NCI-H2081 (cell line): ENCODE results near the gene MORF4L2.
"Not testable (repeated sequence)": the region's sequence is repeated elsewhere in the genome, so short reads cannot be mapped to it uniquely, and the experiment has no call there.

ENCODE experiments used
- DNase-seq, 2 experiments: peaks; one replicate each; lab custom pipeline; 2025; lab: John Stamatoyannopoulos, UW

The MORF4L2 gene

DNA sequence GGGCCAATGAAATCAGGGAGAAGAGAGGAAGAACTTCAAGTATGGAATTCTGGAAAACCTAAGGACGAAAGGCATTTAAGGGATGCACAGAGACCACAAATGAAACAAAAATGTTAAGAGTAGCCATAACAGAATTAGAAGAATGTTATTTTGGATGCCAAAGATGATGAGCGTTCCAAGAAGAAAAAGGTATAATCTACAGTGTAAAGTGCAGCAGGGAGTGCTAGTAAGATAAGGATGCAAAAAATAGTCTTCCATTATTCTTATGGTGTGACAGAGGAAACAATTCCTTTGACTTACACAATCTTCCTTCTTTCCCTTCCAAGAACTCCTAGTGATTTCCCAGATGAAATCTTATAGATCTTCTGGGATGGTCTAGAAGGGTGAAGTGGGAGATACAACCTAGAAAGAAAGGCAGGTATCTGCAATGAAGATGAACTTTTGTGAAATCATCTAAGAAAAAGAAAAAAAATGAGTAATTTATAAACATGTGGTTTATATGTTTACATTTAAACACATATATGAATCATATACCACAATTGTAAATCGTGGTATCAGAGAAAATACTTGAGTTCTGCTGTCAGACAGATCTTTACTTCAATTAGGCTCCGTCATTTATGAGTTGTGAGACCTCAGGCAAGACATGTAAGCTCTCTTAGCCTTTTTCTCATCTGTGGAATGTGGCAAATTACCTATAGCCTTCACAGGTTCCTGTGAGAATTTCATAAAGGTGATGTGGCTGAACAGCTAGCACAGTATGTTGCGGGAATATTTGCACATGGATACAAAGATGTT is 8.1 kb downstream of the MORF4L2 start:
- no peak for DNase-seq

DNA sequence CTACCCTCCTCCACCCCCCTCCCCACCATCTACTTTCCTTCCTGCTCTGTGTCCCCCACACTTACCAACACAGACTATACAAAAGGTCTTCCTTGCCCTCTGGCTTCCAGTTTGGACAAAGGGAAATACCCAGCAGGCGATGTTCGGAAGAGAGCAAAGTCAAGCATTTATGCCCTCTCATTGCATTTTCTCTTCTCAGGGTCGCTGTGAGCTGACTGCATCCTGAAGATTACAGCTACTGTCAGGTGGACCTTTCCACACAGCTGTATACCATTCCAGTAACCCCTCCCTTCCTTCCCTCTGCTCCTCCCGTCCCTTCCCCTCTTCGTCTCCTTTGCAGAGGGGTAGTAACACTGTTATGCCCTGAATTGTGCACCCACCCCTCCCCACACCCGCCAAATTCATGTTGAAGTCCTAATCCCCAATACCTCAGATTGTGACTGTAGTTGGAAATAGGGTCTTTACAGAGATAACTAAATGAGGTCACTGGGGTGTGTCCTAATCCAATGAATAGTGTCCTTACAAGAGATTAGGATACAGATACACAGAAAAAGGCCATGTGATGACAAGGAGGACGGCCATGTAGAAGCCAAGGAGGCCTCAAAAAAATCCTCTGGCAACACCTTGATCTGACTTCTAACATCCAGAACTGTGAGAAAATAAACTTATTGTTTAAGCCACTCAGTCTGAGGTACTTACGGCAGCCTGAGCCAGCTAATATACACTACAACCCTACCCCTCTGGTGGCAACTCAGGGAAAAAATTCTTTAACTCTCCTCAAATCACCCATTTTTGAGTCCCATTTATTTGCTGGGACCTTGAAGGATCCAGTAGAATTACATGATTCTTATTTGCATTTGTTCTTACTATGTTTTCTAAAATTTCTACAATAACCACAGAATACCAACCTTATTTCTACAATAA is 11.7 kb downstream of the MORF4L2 start:
- DNase-seq, result no peak

DNA sequence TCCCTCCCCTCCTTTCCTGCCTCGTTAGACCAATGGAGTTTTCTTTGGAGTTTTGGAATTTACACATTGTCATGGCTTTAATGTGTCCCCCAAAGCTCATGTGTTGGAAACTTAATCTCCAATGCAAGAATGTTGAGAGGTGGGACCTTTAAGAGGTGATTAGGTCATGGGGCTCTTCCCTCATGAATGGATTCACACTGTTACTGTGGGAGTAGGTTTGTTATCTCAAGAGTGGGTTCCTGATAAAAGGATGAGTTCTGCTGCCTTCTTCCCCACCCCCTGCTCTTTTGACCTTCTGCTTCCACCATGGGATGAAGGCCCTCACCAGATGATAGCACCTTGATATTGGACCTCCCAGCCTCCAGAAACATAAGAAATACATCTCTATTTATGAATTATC is 16.8 kb downstream of the MORF4L2 start:
- no peak for DNase-seq

DNA sequence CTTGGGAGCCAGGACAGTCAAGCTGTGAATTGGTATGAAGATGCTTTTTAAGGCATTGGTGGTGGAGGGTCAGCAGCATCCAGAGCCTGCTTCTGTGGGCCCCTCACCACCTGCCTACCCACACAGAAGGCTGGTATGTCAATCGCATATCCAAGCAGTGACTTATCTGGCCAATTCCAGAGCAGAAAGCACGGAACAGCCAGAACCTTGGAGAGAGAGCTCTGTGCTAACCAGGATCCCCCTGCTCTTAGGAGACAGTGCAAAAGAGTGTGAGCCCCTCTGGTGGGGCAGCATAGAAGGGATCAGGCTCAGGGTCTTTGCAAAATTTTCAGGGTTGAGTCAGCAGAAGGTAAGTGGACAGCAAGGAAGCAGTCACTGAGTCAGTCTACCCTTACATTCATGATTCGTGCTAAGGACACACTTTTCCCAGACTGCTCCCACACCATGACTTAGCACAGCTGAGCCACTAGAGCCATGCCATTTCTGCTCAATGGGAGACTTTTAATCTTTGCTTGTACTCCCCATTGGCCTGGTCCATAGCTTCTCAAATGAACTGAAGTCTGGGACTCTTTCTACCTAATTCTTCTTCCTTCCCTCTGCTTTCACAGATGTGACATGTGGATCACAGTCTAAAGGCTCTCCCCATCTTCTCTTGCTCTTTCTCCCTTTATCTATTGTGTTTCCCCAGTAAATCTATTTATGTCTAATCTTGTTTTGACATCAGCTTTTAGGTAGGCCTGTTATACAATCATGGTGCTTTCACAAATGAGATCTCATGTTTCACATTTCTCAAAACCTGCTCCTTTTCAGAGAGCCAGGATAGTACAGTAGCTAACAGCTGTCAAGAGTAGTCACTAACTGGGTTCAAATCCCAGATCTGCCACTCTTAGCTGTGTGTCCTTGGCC is 20.0 kb downstream of the MORF4L2 start:
- DNase-seq, result no peak

DNA sequence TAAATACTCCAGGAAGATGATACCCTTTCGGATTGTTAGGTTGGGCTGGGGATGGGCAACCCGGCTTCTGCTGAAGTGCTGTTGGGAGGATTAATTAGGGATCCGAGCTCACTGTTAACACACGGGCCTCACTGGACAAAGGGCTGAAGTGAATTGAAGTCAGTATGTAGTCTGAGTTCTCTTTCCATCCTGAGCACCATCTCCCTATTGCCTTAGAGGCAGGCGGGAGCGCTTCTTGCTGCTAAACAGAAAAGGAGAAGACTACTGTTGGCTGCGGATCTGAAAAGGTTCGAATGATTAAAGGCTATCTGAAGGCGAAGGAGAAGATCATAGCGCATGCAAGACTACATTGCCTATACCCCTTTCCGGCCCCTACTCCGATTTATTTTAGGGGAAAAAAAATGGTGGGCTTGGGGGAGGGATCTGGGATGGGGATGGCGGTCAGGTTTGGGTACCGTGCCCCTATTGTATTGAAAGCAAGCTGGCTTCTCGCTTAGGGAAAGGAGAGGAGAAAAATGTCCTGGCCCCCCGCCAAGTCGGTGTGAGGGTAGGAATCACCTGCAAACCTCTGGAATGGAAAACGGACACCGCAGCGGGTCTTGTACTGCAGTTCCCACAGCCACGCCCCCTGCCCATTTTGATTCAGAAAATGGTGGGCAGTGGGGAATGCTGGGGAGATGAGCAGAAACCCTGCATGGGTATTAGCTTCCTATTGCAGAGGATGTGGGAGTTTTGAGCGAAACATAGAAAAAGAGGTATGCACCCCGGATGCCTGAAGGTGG is 22.3 kb downstream of the MORF4L2 start:
- DNase-seq, result no peak

DNA sequence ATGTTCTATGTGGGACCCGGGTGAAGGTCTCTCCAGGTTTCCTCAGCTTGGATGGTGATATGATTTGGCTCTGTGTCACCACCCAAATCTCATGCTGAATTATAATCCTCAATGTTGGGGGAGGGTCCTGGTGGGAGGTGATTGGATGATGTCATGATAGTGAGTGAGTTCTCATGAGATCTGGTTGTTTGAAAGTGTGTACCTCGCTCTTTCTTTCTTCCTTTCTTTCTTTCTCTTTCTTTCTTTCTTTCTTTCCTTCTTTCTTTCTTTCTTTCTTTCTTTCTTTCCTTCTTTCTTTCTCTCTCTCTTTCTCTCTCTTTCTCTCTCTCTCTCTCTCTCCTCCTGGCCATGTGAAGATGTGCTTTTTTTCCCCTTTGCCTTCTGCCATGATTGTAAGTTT is 27.0 kb downstream of the MORF4L2 start:
- DNase-seq, result not testable (repeated sequence)

DNA sequence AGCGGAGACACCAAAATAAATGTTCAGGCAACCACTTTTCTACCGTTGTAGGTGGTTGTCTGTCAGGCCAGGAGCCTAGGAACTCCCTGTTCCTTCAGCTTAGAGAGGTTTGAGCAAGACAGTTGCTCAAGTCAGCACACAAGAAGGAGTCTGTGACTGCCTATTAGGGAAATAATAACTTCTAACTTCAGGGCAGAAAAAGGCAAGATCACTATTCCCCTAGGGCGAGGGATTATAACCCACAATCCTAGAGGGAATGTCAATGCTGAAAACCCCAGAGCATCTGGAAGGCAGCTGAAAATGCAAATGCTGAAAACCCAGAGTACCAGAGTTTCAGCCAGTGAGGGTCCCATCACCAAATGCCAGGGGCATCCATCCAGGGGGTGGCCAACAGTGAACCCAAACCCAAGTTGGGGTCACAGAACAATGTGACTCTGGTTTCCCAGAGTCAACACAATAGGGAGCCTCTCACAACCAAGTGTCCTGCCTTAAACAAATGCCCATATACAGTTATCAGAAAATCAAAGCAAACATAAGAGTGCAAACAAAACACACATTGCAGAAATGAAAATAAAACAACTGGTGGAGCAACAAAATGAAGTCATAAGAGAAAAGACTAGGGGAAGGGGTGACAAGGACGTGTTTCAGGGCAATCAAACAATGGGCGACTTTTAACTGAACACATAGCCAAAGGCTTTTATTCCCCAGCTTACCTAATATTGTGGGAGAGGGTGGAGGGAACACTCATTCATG is 27.6 kb downstream of the MORF4L2 start:
- no peak for DNase-seq

DNA sequence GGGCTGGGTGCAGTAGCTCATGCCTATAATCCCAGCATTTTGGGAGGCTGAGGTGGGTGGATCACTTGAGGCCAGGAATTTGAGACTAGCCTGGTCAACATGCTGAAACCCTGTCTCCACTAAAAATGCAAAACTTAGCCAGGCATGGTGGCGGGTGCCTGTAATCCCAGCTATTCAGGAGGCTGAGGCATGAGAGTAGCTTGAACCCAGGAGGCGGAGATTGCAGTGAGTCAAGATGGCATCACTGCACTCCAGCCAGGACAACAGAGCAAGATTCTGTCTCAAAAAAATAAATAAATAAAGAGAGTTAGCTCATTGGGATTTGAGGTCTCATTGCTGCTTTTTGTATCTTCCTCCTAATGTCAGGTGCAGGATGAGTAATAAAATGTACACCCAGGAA is 29.4 kb downstream of the MORF4L2 start:
- DNase-seq, result not testable (repeated sequence)

DNA sequence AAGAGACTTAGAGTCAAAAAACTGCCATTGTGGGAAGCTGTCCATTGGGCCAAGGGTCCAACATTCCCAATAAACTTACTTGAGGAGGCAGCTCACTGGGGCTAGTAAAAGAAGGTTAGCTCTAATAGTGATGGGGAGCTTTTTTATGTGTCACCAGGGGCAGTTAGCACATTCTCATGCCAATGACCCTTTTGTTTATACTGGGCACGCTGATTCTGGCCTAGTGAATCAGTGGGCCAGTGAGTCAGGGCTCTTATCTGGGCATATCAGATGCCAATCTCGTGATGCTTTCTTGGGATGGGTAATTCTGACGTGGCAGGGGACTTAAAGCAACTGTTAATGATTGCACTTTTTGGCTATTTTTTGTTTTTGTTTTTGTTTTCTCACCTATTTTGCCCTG is 29.9 kb downstream of the MORF4L2 start:
- no peak for DNase-seq

DNA sequence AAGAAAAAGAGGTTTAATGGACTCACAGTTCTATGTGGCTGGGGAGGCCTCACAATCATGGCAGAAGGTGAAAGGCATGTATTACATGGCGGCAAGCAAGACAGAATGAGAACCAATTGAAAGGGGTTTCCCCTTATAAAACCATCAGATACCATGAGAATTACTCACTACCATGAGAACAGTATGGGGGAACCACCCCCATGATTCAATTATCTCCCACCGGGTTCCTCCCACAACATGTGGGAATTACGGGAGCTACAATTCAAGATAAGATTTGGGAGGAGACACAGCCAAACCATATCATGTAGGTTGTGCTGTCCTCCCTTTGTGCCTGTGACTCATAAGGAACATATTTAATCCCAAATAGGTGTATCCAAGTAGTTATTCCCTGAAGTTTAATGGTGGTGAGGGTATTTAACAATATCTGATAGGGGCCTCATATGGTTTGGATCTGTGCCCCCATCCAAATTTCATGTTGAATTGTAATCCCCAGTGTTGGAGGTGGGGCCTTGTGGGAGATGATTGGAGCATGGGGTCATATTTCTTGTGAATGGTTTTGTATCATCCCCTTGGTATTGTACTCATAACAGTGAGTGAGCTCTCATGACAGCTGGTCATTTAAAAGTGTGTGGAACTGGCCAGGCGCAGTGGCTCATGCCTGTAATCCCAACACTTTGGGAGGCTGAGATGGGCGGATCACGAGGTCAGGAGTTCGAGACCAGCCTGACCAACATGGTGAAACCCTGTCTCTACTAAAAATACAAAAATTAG is 31.1 kb downstream of the MORF4L2 start:
- DNase-seq, result not testable (repeated sequence)

DNA sequence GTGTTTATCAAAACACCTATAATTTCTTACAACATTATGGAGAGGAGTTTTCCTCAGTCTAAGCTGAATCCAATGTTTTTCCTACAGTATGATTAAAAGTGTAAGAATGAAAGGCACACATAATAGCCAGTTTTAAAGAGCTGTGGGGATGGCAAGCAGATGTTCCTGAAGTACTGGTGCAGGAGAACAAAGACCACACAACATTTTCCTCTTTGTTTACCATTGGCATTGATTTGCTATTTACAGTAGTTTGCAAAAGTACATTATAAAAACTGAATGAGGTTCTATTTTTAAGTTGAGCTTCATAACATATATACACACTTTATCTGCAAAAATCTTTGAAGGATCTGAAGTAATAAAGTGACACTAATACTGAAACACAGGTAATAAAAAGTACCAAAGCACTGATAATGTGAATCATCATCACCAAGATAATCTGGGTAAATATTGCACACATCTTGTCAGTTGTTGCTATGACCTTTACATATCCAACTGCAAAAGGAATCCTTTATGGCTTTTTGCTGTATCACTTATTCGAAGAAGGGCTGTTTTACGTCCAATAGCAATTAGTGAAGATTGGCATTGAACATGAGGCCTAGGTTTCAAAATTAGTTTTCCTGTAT is 35.2 kb downstream of the MORF4L2 start:
- DNase-seq, result no peak

DNA sequence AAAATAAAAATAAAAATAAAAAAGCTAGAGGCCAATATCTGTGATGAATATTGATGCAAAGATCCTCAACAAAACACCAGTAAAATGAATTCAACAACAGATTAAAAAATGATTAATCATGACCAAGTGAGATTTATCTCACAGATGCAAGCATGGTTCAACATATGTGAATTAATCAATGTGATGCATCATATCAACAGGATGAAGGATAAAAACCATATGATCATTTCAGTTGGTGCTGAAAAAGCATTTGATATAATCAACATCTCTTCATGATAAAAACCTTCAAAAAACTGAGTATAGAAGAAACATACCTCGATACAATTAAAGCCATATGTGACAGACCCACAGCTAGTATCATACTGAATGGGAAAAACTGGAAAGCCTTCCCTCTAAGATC is 38.9 kb downstream of the MORF4L2 start:
- no peak for DNase-seq

DNA sequence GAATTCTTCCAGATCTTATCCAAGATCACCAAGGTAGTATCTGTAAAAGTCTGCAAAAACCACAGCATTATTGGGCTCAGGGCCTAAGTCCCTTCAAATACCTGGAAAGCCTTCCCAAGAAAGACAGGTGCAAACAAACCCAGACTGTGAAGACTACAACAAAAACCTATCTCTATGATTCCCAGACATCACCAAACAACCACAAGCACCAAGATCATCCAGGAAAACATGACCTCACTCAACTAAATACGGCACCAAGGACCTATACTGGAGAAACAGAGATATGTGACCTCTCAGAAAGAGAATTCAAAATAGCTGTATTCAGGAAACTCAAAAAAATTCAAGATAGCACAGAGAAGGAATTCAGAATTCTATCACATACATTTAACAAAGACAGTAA is 42.4 kb downstream of the MORF4L2 start:
- no peak for DNase-seq

DNA sequence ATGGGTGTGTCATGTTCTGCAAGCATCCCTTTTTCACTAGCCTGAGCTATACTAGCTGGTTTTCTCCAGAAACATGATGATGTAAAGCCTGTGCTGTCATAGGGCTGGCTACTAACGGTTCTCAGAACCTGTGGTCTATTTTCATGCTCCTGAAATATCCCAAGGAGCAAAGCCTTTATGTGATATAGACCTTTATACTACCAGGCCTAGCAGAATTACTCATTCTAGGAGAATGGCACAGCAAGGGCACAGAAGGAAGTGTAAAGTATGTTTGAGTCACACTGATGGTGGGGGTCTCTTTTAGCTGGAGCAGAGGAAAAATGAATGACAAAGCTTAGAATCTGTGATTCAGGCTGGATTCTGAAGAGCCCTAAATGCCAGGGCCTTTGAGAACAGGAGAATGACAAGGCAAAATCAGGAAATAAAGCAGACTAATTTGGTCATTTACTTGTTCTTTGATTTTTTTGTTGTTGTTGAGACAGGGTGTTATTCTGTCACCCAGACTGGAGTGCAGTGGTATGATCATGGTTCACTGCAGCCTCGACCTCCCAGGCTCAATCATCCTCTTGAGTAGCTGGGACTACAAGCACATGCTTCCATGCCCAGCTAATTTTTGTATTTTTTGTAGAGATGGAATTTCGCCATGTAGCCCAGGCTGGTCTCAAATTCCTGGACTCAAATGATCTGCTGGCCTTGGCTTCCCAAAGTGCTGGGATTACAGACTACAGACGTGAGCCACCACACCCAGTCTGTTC is 45.9 kb downstream of the MORF4L2 start:
- DNase-seq, result no peak

DNA sequence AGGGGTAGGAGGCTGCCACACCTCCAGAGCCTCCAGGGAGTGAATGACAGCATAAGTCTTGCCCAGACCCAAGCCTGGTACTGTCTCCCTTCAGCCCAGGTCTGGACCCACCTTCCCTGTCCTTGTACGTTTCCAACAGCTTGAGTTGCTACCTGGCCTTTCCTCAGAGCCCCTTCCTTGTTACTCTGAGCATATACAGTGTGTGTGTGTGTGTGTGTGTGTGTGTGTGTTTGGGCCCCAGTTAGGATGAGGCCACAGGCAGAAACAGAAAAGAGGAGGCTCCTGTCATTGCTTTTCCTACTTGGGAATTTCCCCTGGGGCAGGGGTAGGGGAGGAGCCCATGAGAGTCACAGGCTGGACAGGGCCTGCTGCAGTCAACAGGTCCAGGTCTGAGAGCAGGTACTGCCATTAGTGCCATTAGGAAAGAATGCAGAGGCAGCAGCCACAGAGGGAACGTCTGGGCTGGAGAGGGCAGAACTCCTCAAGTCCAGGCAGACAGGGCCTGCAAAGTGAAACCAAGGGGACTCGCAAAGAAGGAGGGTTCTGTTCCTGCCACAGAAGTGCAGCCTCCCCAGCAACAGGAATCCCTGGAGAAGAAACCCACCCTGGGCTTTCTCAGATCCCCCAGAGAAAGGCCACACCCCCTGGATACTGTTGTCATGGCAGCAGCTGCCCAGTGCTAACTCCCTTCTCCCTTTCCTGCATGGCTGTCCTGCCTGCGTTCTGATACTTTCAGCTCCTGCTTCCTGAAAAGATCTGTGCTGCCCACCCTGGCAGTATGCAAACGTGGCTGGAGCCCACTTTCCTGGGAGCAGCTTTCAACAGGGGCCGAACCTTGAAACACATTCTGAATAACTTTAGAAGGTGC is 47.8 kb downstream of the MORF4L2 start:
- not testable (repeated sequence) for DNase-seq

DNA sequence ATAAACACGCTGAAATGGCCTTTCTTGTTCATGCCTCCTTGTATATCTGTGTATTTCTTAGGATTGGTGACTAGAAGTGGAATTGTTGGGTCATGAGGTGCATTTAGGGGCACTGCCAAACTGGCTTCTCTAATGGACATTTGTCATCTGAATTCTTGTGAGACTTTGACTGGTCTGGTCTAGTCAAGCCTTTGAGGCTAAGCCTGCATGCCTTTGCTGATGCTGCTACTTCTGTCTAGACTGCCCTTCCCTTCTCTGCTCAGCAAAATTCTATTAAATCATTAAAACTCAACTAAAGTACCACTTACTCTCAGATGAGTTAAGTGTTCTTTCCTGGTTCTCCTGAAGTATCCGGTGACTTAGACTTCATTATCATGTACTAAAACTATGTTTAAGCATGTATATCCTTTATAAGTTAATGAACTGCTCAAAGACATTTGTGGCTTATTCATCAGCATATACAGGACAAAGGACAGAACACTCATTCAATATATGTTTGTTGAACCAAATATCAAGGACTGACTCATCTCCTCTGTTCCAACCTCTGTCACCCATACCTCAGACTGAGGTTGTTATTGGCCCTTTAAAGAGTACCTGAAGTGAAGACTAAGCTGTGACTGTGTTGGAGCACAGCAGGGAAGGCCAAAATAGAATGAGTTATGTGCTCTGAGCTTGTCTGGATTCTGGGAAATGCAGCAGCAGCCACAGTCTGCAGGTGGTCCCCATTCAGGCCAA is 48.7 kb downstream of the MORF4L2 start:
- DNase-seq, result no peak

DNA sequence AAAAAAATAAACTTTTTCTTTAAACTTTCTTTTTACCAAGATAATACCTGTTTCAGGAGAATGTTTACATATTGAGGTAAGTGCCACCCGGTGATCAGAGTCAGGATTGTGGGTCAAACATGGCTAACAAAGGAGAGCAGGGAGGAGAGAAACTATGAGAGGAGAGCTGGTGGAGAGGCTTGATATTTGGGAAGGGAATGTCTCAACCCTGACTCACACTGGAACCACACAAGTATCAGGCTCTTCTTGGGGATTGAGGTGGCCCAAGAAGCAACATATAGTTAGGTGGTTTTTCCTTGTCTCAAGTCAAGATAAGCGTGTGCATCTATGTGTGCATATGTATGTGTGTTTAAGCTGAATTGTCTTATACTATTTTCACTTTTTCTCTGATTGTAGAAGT is 51.1 kb downstream of the MORF4L2 start:
- no peak for DNase-seq
